ENCODE results near the gene INCA1. TPM values are rescaled to one million over a fixed set of nuclear protein-coding genes. Genes with fewer than 3 reads are reported as not detected.

INCA1 gene
- total and polyA plus RNA-seq, 2 of the 13 experiments (the other 11 are each of a cell fraction or from before 2014, with no cell fraction given): 0.93 to 2.6 TPM

DNA sequence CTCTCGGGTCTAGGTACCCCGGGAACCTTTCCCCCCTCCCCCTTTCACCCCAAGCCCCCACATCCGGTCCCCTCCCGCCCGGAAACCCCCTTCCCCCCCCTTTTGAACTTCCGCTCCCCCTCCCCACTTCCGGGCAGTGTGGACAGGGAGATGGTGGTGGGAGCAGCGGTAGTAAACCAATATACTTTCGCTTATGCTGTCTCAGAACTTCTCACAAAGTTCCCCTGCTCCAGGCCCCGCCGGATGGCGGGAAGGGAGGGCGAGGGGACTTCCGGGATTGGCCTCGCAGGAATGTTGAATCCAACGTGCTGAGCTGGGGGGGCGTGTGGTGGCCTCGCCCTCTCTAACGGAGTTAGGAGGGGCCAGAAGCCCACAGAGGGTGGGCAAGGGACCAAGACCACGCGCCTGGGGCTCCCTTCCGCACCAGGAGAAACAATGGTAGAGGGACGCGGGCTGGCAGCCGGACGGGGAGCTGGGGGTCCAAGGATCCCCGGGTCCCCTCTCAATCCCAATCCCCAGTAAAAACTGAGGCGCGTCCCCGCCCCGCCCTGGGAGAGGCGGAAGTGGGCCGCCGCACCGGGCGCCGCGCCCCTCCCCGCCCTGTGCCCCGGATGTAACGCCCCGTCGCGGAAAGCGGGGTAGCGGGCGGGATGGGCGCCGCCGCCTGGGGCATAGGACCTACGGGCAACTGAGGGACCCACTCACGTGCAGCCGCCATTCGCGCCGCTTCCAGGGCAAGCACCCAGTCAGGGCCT lies 49.7 kb downstream of the INCA1 start (continued):
- TF ChIP-seq, protein P1, sequence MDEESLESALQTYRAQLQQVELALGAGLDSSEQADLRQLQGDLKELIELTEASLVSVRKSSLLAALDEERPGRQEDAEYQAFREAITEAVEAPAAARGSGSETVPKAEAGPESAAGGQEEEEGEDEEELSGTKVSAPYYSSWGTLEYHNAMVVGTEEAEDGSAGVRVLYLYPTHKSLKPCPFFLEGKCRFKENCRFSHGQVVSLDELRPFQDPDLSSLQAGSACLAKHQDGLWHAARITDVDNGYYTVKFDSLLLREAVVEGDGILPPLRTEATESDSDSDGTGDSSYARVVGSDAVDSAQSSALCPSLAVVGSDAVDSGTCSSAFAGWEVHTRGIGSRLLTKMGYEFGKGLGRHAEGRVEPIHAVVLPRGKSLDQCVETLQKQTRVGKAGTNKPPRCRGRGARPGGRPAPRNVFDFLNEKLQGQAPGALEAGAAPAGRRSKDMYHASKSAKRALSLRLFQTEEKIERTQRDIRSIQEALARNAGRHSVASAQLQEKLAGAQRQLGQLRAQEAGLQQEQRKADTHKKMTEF (CRISPR knock-in tag; IDR thresholded peaks at IDR 0.05): 0 out of 2 replicates have a peak, but pooled peaks have one; percentile 51
- no peak; the same call in 1 of the 2 replicates for TF ChIP-seq NR1H2 (CRISPR knock-in tag; IDR thresholded peaks at IDR 0.05; ENCODE audit: borderline replicate concordance, low read depth)
- 0 out of 2 replicates have a peak, but pooled peaks have one; percentile 47 for TF ChIP-seq ZSCAN20 (CRISPR knock-in tag; IDR thresholded peaks at IDR 0.05; ENCODE audit: borderline replicate concordance)
- TF ChIP-seq, protein P2, sequence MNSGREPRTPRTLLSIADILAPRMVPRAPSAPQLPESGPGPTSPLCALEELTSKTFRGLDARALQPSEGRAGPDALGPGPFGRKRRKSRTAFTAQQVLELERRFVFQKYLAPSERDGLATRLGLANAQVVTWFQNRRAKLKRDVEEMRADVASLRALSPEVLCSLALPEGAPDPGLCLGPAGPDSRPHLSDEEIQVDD (CRISPR knock-in tag; IDR thresholded peaks at IDR 0.05; ENCODE audit: borderline replicate concordance): 0 out of 2 replicates have a peak, but pooled peaks have one; percentile 57
- no peak for TF ChIP-seq ZNF484 (CRISPR knock-in tag; IDR thresholded peaks at IDR 0.05; ENCODE audit: borderline replicate concordance, low read depth)
- TF ChIP-seq, protein P3, sequence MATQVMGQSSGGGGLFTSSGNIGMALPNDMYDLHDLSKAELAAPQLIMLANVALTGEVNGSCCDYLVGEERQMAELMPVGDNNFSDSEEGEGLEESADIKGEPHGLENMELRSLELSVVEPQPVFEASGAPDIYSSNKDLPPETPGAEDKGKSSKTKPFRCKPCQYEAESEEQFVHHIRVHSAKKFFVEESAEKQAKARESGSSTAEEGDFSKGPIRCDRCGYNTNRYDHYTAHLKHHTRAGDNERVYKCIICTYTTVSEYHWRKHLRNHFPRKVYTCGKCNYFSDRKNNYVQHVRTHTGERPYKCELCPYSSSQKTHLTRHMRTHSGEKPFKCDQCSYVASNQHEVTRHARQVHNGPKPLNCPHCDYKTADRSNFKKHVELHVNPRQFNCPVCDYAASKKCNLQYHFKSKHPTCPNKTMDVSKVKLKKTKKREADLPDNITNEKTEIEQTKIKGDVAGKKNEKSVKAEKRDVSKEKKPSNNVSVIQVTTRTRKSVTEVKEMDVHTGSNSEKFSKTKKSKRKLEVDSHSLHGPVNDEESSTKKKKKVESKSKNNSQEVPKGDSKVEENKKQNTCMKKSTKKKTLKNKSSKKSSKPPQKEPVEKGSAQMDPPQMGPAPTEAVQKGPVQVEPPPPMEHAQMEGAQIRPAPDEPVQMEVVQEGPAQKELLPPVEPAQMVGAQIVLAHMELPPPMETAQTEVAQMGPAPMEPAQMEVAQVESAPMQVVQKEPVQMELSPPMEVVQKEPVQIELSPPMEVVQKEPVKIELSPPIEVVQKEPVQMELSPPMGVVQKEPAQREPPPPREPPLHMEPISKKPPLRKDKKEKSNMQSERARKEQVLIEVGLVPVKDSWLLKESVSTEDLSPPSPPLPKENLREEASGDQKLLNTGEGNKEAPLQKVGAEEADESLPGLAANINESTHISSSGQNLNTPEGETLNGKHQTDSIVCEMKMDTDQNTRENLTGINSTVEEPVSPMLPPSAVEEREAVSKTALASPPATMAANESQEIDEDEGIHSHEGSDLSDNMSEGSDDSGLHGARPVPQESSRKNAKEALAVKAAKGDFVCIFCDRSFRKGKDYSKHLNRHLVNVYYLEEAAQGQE (IDR thresholded peaks at IDR 0.05; ENCODE audit: borderline replicate concordance in 1 of 2, low read depth in 1 of 2, low read length in 2 of 2): no peak
- peak; percentile 68 for TF ChIP-seq ZFY (CRISPR knock-in tag; IDR thresholded peaks at IDR 0.05)
- no peak for TF ChIP-seq DNMT1 (CRISPR knock-in tag; IDR thresholded peaks at IDR 0.05)
- TF ChIP-seq IKZF1 (IDR thresholded peaks at IDR 0.05): no peak
- 0 out of 2 replicates have a peak, but pooled peaks have one; percentile 22 for TF ChIP-seq ZBTB7B (CRISPR knock-in tag; IDR thresholded peaks at IDR 0.05)
- no peak for TF ChIP-seq ATF7 (IDR thresholded peaks at IDR 0.05)
- no peak for TF ChIP-seq ATF7 (CRISPR knock-in tag; IDR thresholded peaks at IDR 0.05)
- TF ChIP-seq ZNF670 (CRISPR knock-in tag; IDR thresholded peaks at IDR 0.05; ENCODE audit: borderline replicate concordance): no peak
- 0 out of 2 replicates have a peak, but pooled peaks have one; percentile 8 for TF ChIP-seq IRF2 (CRISPR knock-in tag; IDR thresholded peaks at IDR 0.05)
- 0 out of 2 replicates have a peak, but pooled peaks have one; percentile 9 for TF ChIP-seq ZNF143 (CRISPR knock-in tag; IDR thresholded peaks at IDR 0.05)
- TF ChIP-seq, protein P4, sequence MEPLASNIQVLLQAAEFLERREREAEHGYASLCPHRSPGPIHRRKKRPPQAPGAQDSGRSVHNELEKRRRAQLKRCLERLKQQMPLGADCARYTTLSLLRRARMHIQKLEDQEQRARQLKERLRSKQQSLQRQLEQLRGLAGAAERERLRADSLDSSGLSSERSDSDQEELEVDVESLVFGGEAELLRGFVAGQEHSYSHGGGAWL (CRISPR knock-in tag; IDR thresholded peaks at IDR 0.05): 0 out of 2 replicates have a peak, but pooled peaks have one; percentile 19
- no peak; the same call in 1 of the 2 replicates for TF ChIP-seq ZMAT3 (CRISPR knock-in tag; conservative IDR thresholded peaks at IDR 0.05)
- TF ChIP-seq ZNF501 (CRISPR knock-in tag; IDR thresholded peaks at IDR 0.05): peak; percentile 14; the same call in 1 of the 2 replicates
- TF ChIP-seq SMARCE1 (IDR thresholded peaks at IDR 0.05; ENCODE audit: borderline replicate concordance): no peak
- TF ChIP-seq ZNF619 (CRISPR knock-in tag; IDR thresholded peaks at IDR 0.05): peak; percentile 41; the same call in 1 of the 2 replicates
- no peak for TF ChIP-seq MAFG (CRISPR knock-in tag; IDR thresholded peaks at IDR 0.05)
- peak; percentile 22; the same call in 1 of the 2 replicates for TF ChIP-seq FOXC1 (CRISPR knock-in tag; IDR thresholded peaks at IDR 0.05; ENCODE audit: borderline replicate concordance)

All from HepG2 (cell line).